Mesendoderm (in vitro differentiated cells): ENCODE measurements around the gene RYR2.
A peak's percentile ranks its signal among the peaks of the same experiment; 100 is the strongest.
"Not testable (repeated sequence)": the region's sequence is repeated elsewhere in the genome, so short reads cannot be mapped to it uniquely, and the experiment has no call there.

ENCODE experiments used
- DNase-seq: peaks from one replicate; pipeline ENCODE4 v3.0.0; 2013
- H2AK5ac ChIP-seq: 2 replicates; pipeline ENCODE4 v1.6.1; 2013; ENCODE audit warnings: low read length, inconsistent platforms
- H2BK120ac ChIP-seq: 2 replicates; pipeline ENCODE4 v1.6.1; 2013; ENCODE audit warnings: low read depth, mild to moderate bottlenecking, low read length, moderate library complexity, mixed read lengths
- H2BK15ac ChIP-seq: replicated peaks from 2 replicates; pipeline ENCODE4 v1.6.1; 2013; ENCODE audit warnings: low read depth, mild to moderate bottlenecking, moderate library complexity
- H2BK5ac ChIP-seq: 2 replicates; pipeline ENCODE4 v1.6.1; 2013; ENCODE audit warnings: low read length, inconsistent platforms
- H3K18ac ChIP-seq: 2 replicates; pipeline ENCODE4 v1.6.1; 2013; ENCODE audit warnings: mild to moderate bottlenecking, low read length, mixed read lengths
- H3K23ac ChIP-seq: one replicate; pipeline ENCODE4 v1.6.1; 2013; ENCODE audit warnings: low read length
- H3K27ac ChIP-seq: 2 replicates; pipeline ENCODE4 v1.5.1; 2013; ENCODE audit warnings: low read depth, mild to moderate bottlenecking, inconsistent platforms, low read length, moderate library complexity
- H3K27me3 ChIP-seq: 2 replicates; pipeline ENCODE4 v1.6.1; 2013; ENCODE audit warnings: low read length, control low read depth, mild to moderate bottlenecking, inconsistent platforms; ENCODE audit not compliant: insufficient read depth, poor library complexity
- H3K36me3 ChIP-seq: 2 replicates; pipeline ENCODE4 v1.6.1; 2013; ENCODE audit warnings: low read length, inconsistent platforms; ENCODE audit not compliant: control insufficient read depth, insufficient read depth
- H3K4ac ChIP-seq: one replicate; pipeline ENCODE4 v1.6.1; 2013; ENCODE audit warnings: low read depth, mild to moderate bottlenecking, low read length, moderate library complexity
- H3K4me1 ChIP-seq: 2 replicates; pipeline ENCODE4 v1.6.1; 2013; ENCODE audit warnings: low read depth, low read length, inconsistent platforms; ENCODE audit not compliant: control insufficient read depth
- H3K4me2 ChIP-seq: 2 replicates; pipeline ENCODE4 v1.6.1; 2013; ENCODE audit warnings: low read length
- H3K4me3 ChIP-seq: 2 replicates; pipeline ENCODE4 v1.5.1; 2013; ENCODE audit warnings: mild to moderate bottlenecking, low read length
- H3K56ac ChIP-seq: one replicate; pipeline ENCODE4 v1.6.1; 2013; ENCODE audit warnings: low read length
- H3K79me1 ChIP-seq: 2 replicates; pipeline ENCODE4 v1.6.1; 2013; ENCODE audit warnings: low read length, inconsistent platforms
- H3K79me2 ChIP-seq: 2 replicates; pipeline ENCODE4 v1.6.1; 2013; ENCODE audit warnings: mild to moderate bottlenecking, low read length; ENCODE audit not compliant: control insufficient read depth, insufficient read depth
- H3K9ac ChIP-seq: 2 replicates; pipeline ENCODE4 v1.6.1; 2013; ENCODE audit warnings: low read length, inconsistent platforms
- H4K5ac ChIP-seq: one replicate; pipeline ENCODE4 v1.6.1; 2013; ENCODE audit warnings: low read length
- H4K8ac ChIP-seq: one replicate; pipeline ENCODE4 v1.6.1; 2013; ENCODE audit warnings: low read depth, mild to moderate bottlenecking, control low read depth, low read length, moderate library complexity
- WGBS: extraction: QIAGEN DNeasy Blood & Tissue Kit; methylation state at CpG from one replicate; pipeline ENCODE4 v1.1.7; 2013; ENCODE audit warnings: low lambda C conversion rate, missing lambda C conversion rate; ENCODE audit not compliant: insufficient coverage; ENCODE audit errors: extremely low coverage; 5-methylcytosine and 5-hydroxymethylcytosine counted together

The RYR2 gene

GRCh38 chr1:237124856-237125462 lies 83.0 kb downstream of the RYR2 start:
- no peak overlapping the region for H3K4ac ChIP-seq
- H3K18ac ChIP-seq: no peak overlapping the region
- DNase-seq: peak; percentile 66
- WGBS: no CpG with 5 or more reads among the region's 10 CpGs
- peaks cover 2% of the 10 kb centered on the region for H3K79me2 ChIP-seq
- H2BK5ac ChIP-seq: no peak overlapping the region
- no peak overlapping the region for H2AK5ac ChIP-seq
- H3K79me1 ChIP-seq: peaks cover 2% of the 10 kb centered on the region
- H3K4me3 ChIP-seq: no peak overlapping the region
- no peak overlapping the region for H3K27ac ChIP-seq
- no peak overlapping the region for H2BK15ac ChIP-seq
- H3K56ac ChIP-seq: no peak overlapping the region
- no peak overlapping the region for H3K4me2 ChIP-seq
- no peaks in the 10 kb centered on the region for H3K36me3 ChIP-seq
- H3K23ac ChIP-seq: no peak overlapping the region
- no peak overlapping the region for H3K9ac ChIP-seq
- H3K27me3 ChIP-seq: no peaks in the 10 kb centered on the region
- H3K4me1 ChIP-seq: no peaks in the 10 kb centered on the region
- no peak overlapping the region for H4K5ac ChIP-seq
- H4K8ac ChIP-seq: no peak overlapping the region
- H2BK120ac ChIP-seq: no peak overlapping the region

- Histone ChIP-seq H3K18ac (no peak overlapping the region), H3K79me1 (peaks cover 2% of the 10 kb centered on the region), H4K5ac (no peak overlapping the region), H3K9ac (no peak overlapping the region), H3K79me2 (peaks cover 2% of the 10 kb centered on the region), H2AK5ac (no peak overlapping the region), H3K27ac (no peak overlapping the region), H3K4ac (no peak overlapping the region), H3K27me3 (no peaks in the 10 kb centered on the region), H3K36me3 (no peaks in the 10 kb centered on the region), H3K56ac (no peak overlapping the region), H3K4me1 (no peaks in the 10 kb centered on the region), H2BK15ac (no peak overlapping the region), H3K23ac (no peak overlapping the region), H2BK120ac (no peak overlapping the region), H3K4me3 (no peak overlapping the region), H4K8ac (no peak overlapping the region), H3K4me2 (no peak overlapping the region), H2BK5ac (no peak overlapping the region)
- DNase-seq: no peak
- no CpG with 5 or more reads among the region's 2 CpGs for WGBS
Measured at GRCh38 chr1:237126180-237126579, 84.2 kb downstream of the RYR2 start.

GRCh38 chr1:237127301-237127700 lies 85.3 kb downstream of the RYR2 start:
- not testable (repeated sequence) for H3K79me2 ChIP-seq, H3K27ac ChIP-seq, H3K18ac ChIP-seq, H3K79me1 ChIP-seq, H3K23ac ChIP-seq, DNase-seq, H4K5ac ChIP-seq, H3K4ac ChIP-seq, H3K36me3 ChIP-seq, H3K4me3 ChIP-seq, H3K56ac ChIP-seq, H4K8ac ChIP-seq, H3K4me1 ChIP-seq, H3K4me2 ChIP-seq, H2BK15ac ChIP-seq, H3K27me3 ChIP-seq, H2BK120ac ChIP-seq, H3K9ac ChIP-seq, H2AK5ac ChIP-seq, H2BK5ac ChIP-seq
- no CpG with 5 or more reads among the region's 31 CpGs for WGBS

- Histone ChIP-seq H3K4ac (no peak overlapping the region), H2BK5ac (no peak overlapping the region), H3K36me3 (no peaks in the 10 kb centered on the region), H2BK15ac (no peak overlapping the region), H3K27ac (no peak overlapping the region), H3K79me2 (no peaks in the 10 kb centered on the region), H3K79me1 (peaks cover 1% of the 10 kb centered on the region), H3K56ac (no peak overlapping the region), H3K9ac (no peak overlapping the region), H4K8ac (no peak overlapping the region), H3K23ac (no peak overlapping the region), H3K4me1 (no peaks in the 10 kb centered on the region), H3K4me2 (no peak overlapping the region), H3K18ac (no peak overlapping the region), H3K27me3 (no peaks in the 10 kb centered on the region), H2AK5ac (no peak overlapping the region), H3K4me3 (no peak overlapping the region), H2BK120ac (no peak overlapping the region), H4K5ac (no peak overlapping the region)
- DNase-seq: no peak
- WGBS: no CpG with 5 or more reads among the region's 3 CpGs
Measured at GRCh38 chr1:237133921-237134320, 91.9 kb downstream of the RYR2 start.

GRCh38 chr1:237134929-237135328 lies 92.9 kb downstream of the RYR2 start:
- H4K5ac ChIP-seq: no peak overlapping the region
- H3K9ac ChIP-seq: no peak overlapping the region
- H3K79me1 ChIP-seq: peaks cover 1% of the 10 kb centered on the region
- H2BK120ac ChIP-seq: no peak overlapping the region
- H4K8ac ChIP-seq: no peak overlapping the region
- no peak overlapping the region for H3K4me2 ChIP-seq
- DNase-seq: no peak
- H2BK15ac ChIP-seq: no peak overlapping the region
- H2BK5ac ChIP-seq: no peak overlapping the region
- WGBS: no CpG with 5 or more reads among the region's 2 CpGs
- H3K4me1 ChIP-seq: no peaks in the 10 kb centered on the region
- no peak overlapping the region for H3K56ac ChIP-seq
- H3K18ac ChIP-seq: no peak overlapping the region
- H3K79me2 ChIP-seq: peaks cover 2% of the 10 kb centered on the region
- no peak overlapping the region for H3K23ac ChIP-seq
- no peak overlapping the region for H3K27ac ChIP-seq
- H3K4ac ChIP-seq: no peak overlapping the region
- no peaks in the 10 kb centered on the region for H3K36me3 ChIP-seq
- no peaks in the 10 kb centered on the region for H3K27me3 ChIP-seq
- H2AK5ac ChIP-seq: no peak overlapping the region
- H3K4me3 ChIP-seq: no peak overlapping the region

GRCh38 chr1:237138551-237138950 lies 96.6 kb downstream of the RYR2 start:
- Histone ChIP-seq H2BK15ac (no peak overlapping the region), H3K79me2 (peaks cover 4% of the 10 kb centered on the region), H3K27me3 (no peaks in the 10 kb centered on the region), H2BK120ac (no peak overlapping the region), H3K36me3 (no peaks in the 10 kb centered on the region), H4K8ac (no peak overlapping the region), H3K9ac (no peak overlapping the region), H3K27ac (no peak overlapping the region), H3K56ac (no peak overlapping the region), H3K4ac (no peak overlapping the region), H3K4me2 (no peak overlapping the region), H3K4me1 (no peaks in the 10 kb centered on the region), H4K5ac (no peak overlapping the region), H3K23ac (no peak overlapping the region), H2BK5ac (no peak overlapping the region), H3K79me1 (peaks cover 1% of the 10 kb centered on the region), H3K18ac (no peak overlapping the region), H2AK5ac (no peak overlapping the region), H3K4me3 (no peak overlapping the region)
- DNase-seq: no peak
